K562 treated with DMSO at 1 percent for 48 hours (cell line): ENCODE data around the gene NPAT. TPM values are rescaled to one million over a fixed set of nuclear protein-coding genes. Genes with fewer than 3 reads are reported as not detected.

Experiments
- total RNA-seq: library from RNA; unstranded; fragments of 300-600 nt; gene quantifications from 2 replicates; pipeline ENCODE4 v1.2.3, GENCODE V29; 2022; ENCODE audit warnings: low replicate concordance; ENCODE audit errors: extremely low read depth

Gene NPAT
- not detected in 2 replicates for total RNA-seq

DNA sequence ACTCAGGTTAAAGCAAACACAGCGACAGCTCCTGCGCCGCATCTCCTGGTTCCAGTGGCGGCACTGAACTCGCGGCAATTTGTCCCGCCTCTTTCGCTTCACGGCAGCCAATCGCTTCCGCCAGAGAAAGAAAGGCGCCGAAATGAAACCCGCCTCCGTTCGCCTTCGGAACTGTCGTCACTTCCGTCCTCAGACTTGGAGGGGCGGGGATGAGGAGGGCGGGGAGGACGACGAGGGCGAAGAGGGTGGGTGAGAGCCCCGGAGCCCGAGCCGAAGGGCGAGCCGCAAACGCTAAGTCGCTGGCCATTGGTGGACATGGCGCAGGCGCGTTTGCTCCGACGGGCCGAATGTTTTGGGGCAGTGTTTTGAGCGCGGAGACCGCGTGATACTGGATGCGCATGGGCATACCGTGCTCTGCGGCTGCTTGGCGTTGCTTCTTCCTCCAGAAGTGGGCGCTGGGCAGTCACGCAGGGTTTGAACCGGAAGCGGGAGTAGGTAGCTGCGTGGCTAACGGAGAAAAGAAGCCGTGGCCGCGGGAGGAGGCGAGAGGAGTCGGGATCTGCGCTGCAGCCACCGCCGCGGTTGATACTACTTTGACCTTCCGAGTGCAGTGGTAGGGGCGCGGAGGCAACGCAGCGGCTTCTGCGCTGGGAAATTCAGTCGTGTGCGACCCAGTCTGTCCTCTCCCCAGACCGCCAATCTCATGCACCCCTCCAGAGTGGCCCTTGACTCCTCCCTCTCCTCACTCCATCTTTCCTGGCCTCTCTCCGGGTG lies at the start of gene NPAT, which contains the start of gene ATM:
Gene NPAT (minus strand): TSS at position 65 of the 774 bp plus-strand sequence. CDS start 102 bp downstream, outside the sequence.
Gene ATM (plus strand): TSS at position 494 of the 774 bp plus-strand sequence. CDS start 4,558 bp downstream, outside the sequence.

DNA sequence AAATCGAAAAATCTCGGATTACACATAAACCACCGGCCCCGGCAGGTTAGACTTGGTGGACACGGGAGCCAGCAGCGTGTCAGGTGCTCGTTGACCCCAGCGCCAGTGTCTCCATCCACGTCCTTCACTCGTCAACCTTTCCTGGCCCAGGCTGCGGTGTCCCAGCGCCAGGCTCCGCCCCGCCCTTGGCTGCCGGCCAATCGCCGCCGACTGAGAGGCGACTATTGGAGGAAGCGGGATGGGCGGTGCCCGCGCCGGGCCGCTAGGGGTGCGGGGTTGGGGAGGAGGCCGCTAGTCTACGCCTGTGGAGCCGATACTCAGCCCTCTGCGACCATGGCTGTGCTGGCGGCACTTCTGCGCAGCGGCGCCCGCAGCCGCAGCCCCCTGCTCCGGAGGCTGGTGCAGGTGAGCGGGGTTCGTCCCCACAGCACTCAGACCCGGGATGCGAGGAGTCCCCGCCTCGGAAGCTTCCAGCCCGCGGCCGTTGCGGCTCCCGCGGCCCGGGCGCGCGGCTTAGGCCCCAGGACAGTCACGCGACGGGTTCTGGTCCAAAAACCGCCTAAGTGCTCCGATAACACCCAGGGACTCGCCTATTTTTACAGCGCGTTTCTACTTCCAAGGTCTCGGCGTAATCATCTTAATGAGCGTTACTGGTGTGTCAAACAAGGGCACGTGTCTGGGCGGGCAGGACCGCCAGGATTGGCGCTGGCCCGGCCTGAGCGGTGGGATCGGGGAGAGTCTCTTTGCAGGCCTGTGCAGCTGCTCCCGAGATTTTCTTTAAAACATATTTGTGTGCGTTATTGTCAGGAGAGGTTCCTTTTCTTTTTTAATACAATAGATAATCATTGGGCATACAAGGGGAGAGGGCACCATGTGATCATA lies 100.9 kb downstream of the NPAT start, which contains the start of gene ACAT1:
Gene ACAT1 (plus strand): TSS at position 294 of the 882 bp plus-strand sequence. CDS start 40 bp downstream, at position 334.

Other genes starting within 250 kb of the NPAT start
- not detected in 2 replicates for gene CUL5, start 213.7 kb downstream of the NPAT start, total RNA-seq
- not detected in 2 replicates for gene ACAT1, start 101.1 kb downstream of the NPAT start, total RNA-seq
- not detected in 2 replicates for gene ATM, start 429 bp upstream of the NPAT start, total RNA-seq
- gene C11orf65, start 244.9 kb upstream of the NPAT start, total RNA-seq = not detected in 2 replicates